HCT116 (cell line): ENCODE measurements around the gene MEGF6.

Experiments
- CEBPB ChIP-seq: IDR thresholded peaks from 2 replicates; pipeline ENCODE4 v1.6.1; 2012; ENCODE audit warnings: low read depth
- ELF1 ChIP-seq: IDR thresholded peaks from 2 replicates; pipeline ENCODE4 v1.6.1; 2012; ENCODE audit warnings: low read depth, borderline replicate concordance
- EZH2 ChIP-seq: fragments of 200-600 bp; sonication (generic); IDR thresholded peaks from 2 replicates; pipeline ENCODE4 v1.6.1; 2017; ENCODE audit warnings: antibody characterized with exemption, mixed run types
- EZH2phosphoT487 ChIP-seq: fragments of 200-600 bp; IDR thresholded peaks from 2 replicates; pipeline ENCODE4 v1.6.1; 2018; ENCODE audit warnings: antibody characterized with exemption, borderline replicate concordance
- POLR2A ChIP-seq: IDR thresholded peaks from 2 replicates; pipeline ENCODE4 v1.7.0; 2011; ENCODE audit warnings: borderline replicate concordance; ENCODE audit not compliant: insufficient read depth, insufficient read length; ENCODE audit errors: extremely low read depth
- RAD21 ChIP-seq: IDR thresholded peaks from 2 replicates; pipeline ENCODE4 v1.6.1; 2012; ENCODE audit warnings: low read depth, mild to moderate bottlenecking
- TF ChIP-seq, protein P1 (sequence below), 3 experiments: fragments of 200-600 bp in 1 of 3; sonication (generic) in 1 of 3; IDR thresholded peaks in 2 of 3; conservative IDR thresholded peaks in 1 of 3; 2 replicates each; pipeline ENCODE4 v1.5.1; 2012 to 2017; ENCODE audit warnings: low read depth in 2 of 3, low read length in 2 of 3, antibody characterized with exemption in 1 of 3, borderline replicate concordance in 1 of 3, control low read depth in 1 of 3, mild to moderate bottlenecking in 1 of 3, mixed read lengths in 1 of 3, mixed run types in 1 of 3, moderate library complexity in 1 of 3; ENCODE audit not compliant: insufficient read depth in 1 of 3
- TF ChIP-seq, protein P2 (sequence below): IDR thresholded peaks from 2 replicates; pipeline ENCODE4 v1.6.1; 2012; ENCODE audit warnings: low read depth

DNA sequence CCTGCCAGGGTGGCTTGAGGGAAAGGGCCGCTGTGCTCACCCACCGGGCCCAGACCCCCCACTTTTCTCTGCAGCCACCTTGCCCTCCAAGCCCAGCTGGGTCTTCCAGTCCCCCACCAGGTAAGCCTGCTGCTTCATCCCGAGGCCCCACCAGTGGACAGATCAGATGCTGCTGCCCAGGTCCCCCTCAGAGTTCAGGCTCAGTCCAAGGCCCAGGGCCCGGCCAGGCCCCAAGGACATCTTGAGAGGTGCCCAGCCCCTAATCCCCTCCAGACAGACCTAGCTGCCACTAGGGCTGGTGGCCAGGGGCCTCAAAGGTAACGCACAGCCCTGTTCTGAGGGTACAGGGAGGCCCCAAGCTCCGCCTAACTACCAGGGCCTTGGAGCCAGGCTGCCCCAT lies 58.6 kb downstream of the MEGF6 start:
- TF ChIP-seq EZH2, result no peak
- TF ChIP-seq, protein P1, sequence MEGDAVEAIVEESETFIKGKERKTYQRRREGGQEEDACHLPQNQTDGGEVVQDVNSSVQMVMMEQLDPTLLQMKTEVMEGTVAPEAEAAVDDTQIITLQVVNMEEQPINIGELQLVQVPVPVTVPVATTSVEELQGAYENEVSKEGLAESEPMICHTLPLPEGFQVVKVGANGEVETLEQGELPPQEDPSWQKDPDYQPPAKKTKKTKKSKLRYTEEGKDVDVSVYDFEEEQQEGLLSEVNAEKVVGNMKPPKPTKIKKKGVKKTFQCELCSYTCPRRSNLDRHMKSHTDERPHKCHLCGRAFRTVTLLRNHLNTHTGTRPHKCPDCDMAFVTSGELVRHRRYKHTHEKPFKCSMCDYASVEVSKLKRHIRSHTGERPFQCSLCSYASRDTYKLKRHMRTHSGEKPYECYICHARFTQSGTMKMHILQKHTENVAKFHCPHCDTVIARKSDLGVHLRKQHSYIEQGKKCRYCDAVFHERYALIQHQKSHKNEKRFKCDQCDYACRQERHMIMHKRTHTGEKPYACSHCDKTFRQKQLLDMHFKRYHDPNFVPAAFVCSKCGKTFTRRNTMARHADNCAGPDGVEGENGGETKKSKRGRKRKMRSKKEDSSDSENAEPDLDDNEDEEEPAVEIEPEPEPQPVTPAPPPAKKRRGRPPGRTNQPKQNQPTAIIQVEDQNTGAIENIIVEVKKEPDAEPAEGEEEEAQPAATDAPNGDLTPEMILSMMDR (IDR thresholded peaks at IDR 0.05 in 2 of 3, conservative IDR thresholded peaks at IDR 0.05 in 1 of 3; ENCODE audit: borderline replicate concordance in 1 of 3, insufficient read depth in 1 of 3, low read depth in 2 of 3, low read length in 2 of 3), result no peak
- TF ChIP-seq EZH2phosphoT487, result no peak
- TF ChIP-seq, protein P2, sequence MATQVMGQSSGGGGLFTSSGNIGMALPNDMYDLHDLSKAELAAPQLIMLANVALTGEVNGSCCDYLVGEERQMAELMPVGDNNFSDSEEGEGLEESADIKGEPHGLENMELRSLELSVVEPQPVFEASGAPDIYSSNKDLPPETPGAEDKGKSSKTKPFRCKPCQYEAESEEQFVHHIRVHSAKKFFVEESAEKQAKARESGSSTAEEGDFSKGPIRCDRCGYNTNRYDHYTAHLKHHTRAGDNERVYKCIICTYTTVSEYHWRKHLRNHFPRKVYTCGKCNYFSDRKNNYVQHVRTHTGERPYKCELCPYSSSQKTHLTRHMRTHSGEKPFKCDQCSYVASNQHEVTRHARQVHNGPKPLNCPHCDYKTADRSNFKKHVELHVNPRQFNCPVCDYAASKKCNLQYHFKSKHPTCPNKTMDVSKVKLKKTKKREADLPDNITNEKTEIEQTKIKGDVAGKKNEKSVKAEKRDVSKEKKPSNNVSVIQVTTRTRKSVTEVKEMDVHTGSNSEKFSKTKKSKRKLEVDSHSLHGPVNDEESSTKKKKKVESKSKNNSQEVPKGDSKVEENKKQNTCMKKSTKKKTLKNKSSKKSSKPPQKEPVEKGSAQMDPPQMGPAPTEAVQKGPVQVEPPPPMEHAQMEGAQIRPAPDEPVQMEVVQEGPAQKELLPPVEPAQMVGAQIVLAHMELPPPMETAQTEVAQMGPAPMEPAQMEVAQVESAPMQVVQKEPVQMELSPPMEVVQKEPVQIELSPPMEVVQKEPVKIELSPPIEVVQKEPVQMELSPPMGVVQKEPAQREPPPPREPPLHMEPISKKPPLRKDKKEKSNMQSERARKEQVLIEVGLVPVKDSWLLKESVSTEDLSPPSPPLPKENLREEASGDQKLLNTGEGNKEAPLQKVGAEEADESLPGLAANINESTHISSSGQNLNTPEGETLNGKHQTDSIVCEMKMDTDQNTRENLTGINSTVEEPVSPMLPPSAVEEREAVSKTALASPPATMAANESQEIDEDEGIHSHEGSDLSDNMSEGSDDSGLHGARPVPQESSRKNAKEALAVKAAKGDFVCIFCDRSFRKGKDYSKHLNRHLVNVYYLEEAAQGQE, result no peak
- TF ChIP-seq POLR2A, result no peak
- no peak for TF ChIP-seq CEBPB
- no peak for TF ChIP-seq ELF1
- TF ChIP-seq RAD21, result no peak
